GM12891 (cell line): Measurements from ENCODE around the gene LMF2.

Source experiments
- PAX5 ChIP-seq: IDR thresholded peaks from 2 replicates; pipeline ENCODE4 v1.6.1; 2011; ENCODE audit warnings: low read length, moderate library complexity, mild to moderate bottlenecking; ENCODE audit not compliant: insufficient read depth, severe bottlenecking
- POLR2A ChIP-seq: IDR thresholded peaks from 2 replicates; pipeline ENCODE4 v1.6.1; 2011; ENCODE audit warnings: low read depth, low read length, control low read depth
- POLR2AphosphoS5 ChIP-seq: IDR thresholded peaks from 2 replicates; pipeline ENCODE4 v1.6.1; 2011; ENCODE audit warnings: low read depth, low read length, control low read depth
- SPI1 ChIP-seq: IDR thresholded peaks from 2 replicates; pipeline ENCODE4 v1.6.1; 2011; ENCODE audit warnings: low read depth, low read length, control low read depth
- TAF1 ChIP-seq: IDR thresholded peaks from 2 replicates; pipeline ENCODE4 v1.6.1; 2011; ENCODE audit warnings: low read depth, low read length, control low read depth

DNA sequence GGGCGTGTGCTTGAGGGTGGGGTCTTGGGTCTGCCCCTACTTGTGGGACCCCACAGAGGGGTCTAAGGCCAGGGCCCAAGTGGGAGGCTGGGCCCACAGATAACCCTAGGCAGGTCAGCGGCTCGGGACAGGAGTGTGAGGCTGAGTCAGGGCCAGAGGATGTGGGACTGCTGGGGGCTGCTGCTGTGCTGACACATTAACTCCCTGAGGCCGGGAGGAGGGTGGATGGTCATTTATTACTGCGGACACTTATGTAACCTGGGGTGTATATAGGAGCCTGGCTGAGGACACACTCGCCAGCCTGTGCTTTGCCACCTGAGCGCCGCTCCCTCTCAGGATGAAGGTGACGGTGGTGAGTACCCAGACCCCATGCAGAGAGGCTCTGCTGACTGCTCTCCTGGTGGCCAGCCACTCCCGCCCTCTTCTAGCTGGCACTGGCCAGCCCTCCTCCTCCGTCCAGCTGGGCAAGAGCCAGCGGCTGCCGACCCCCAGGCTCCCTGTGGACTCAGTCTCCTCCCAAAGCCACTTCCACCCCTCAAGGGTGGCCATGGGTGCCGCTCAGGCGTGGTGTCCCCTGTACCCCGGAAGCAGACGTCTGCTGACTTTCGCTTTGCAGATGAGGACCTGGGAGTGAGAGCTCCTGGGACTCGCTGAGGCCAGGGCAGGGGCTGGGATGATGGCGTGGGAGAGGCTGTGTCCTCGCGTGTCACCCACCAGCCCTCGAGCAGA is 20.8 kb downstream of the LMF2 start, which contains the start of gene MIOX:
- TF ChIP-seq POLR2AphosphoS5: no peak
- TF ChIP-seq POLR2A: no peak
- no peak for TF ChIP-seq TAF1
- TF ChIP-seq SPI1: no peak
- TF ChIP-seq PAX5: no peak
